Gastrocnemius medialis (tissue), 4 donors: ENCODE results near the gene UMODL1. TPM values are rescaled to one million over a fixed set of nuclear protein-coding genes. Genes with fewer than 3 reads are reported as not detected.

Source experiments
- ATAC-seq, 2 donors: fragments of 150-250 bp; one replicate each; pipeline ENCODE4 v1.9.1; 2016
- DNase-seq, 2 donors: peaks; one replicate each; pipeline ENCODE4 v3.0.0-alpha.2; 2019
- H3K27ac ChIP-seq, 4 donors: fragments of 200-600 bp; sonication (generic); 1 replicate in 1 of 4; 2 replicates in 3 of 4; pipeline ENCODE4 v1.5.1; 2016 to 2018; ENCODE audit warnings: mild to moderate bottlenecking in 2 of 4, moderate library complexity in 1 of 4
- H3K27me3 ChIP-seq, 3 donors: fragments of 200-600 bp; sonication (generic) in 2 of 3; 1 replicate in 1 of 3; 2 replicates in 2 of 3; pipeline versions ENCODE4 v1.5.1 to v1.6.0; 2016 to 2019; ENCODE audit warnings: mild to moderate bottlenecking in 1 of 3, moderate library complexity in 1 of 3
- H3K36me3 ChIP-seq, 2 donors: fragments of 200-600 bp; sonication (generic) in 1 of 2; one replicate each; pipeline ENCODE4 v1.5.1; 2017 to 2018
- H3K4me1 ChIP-seq, 2 donors: fragments of 200-600 bp; sonication (generic) in 1 of 2; one replicate each; pipeline ENCODE4 v1.5.1; 2016 to 2017; ENCODE audit warnings: mild to moderate bottlenecking in 2 of 2
- H3K4me3 ChIP-seq, 4 donors: fragments of 200-600 bp; sonication (generic) in 3 of 4; 1 replicate in 1 of 4; 2 replicates in 3 of 4; pipeline ENCODE4 v1.5.1; 2016 to 2019; ENCODE audit warnings: mild to moderate bottlenecking in 2 of 4
- H3K9me3 ChIP-seq, 3 donors: fragments of 200-600 bp; sonication (generic) in 2 of 3; 1 replicate in 1 of 3; 2 replicates in 2 of 3; pipeline ENCODE4 v1.5.1; 2016 to 2019
- CTCF ChIP-seq, 5 experiments: fragments of 450-650 bp in 3 of 5; fragments of 200-600 bp in 2 of 5; sonication (generic) in 2 of 5; IDR thresholded peaks in 4 of 5; conservative IDR thresholded peaks in 1 of 5; 1 replicate in 4 of 5; 2 replicates in 1 of 5; pipeline ENCODE4 v1.5.1; 2016 to 2019; ENCODE audit warnings: antibody characterized with exemption in 5 of 5, mild to moderate bottlenecking in 3 of 5, moderate library complexity in 3 of 5
- POLR2A ChIP-seq, 2 donors: fragments of 450-650 bp; IDR thresholded peaks; one replicate each; pipeline ENCODE4 v1.6.1; 2017; ENCODE audit warnings: antibody characterized with exemption in 2 of 2, mild to moderate bottlenecking in 2 of 2, moderate library complexity in 2 of 2
- in situ Hi-C, 4 donors: fragments of 200-750 bp; cut with MboI; loops; one replicate each; pipeline versions ENCODE4 v1.15.0 to v1.8.0; 2017; ENCODE audit warnings: low sequenced_read_pairs in 4 of 4
- intact Hi-C: fragments of 100-400 bp; cut with DNase I; formaldehyde crosslinking; loops from one replicate; pipeline ENCODE4 v1.15.1; 2023; ENCODE audit warnings: low total_unique reads
- total RNA-seq, 4 donors: library from RNA; depleted of rRNA; stranded (reverse); fragments of >200 nt; gene quantifications; one replicate each; pipeline versions ENCODE4 v1.1.0 to v1.2.3, GENCODE V29; 2016

The UMODL1 gene
- total RNA-seq, 4 donors from 2014 or later = 0.13 TPM; not detected in 3

- H3K4me1 ChIP-seq = peaks cover 0 to 8% of the 10 kb centered on the region in 2 donors
- no peak for TF ChIP-seq CTCF (IDR thresholded peaks at IDR 0.05 in 4 of 5, conservative IDR thresholded peaks at IDR 0.05 in 1 of 5)
- TF ChIP-seq POLR2A (IDR thresholded peaks at IDR 0.05) = no peak
- intact Hi-C loops = no loop called here
- no peak overlapping the region for H3K4me3 ChIP-seq
- DNase-seq = no peak
- H3K27me3 ChIP-seq = no peaks in the 10 kb centered on the region
- no peaks in the 10 kb centered on the region for H3K36me3 ChIP-seq
- no peaks in the 10 kb centered on the region for H3K9me3 ChIP-seq
- no peak for ATAC-seq
- in situ Hi-C loops = no loop called here
- peak overlapping the region in 3 of 4 donors; percentile 6 to 61 (median 56) for H3K27ac ChIP-seq
Observed at GRCh38 chr21:42038826-42039425, 32.2 kb upstream of the UMODL1 start.

DNA sequence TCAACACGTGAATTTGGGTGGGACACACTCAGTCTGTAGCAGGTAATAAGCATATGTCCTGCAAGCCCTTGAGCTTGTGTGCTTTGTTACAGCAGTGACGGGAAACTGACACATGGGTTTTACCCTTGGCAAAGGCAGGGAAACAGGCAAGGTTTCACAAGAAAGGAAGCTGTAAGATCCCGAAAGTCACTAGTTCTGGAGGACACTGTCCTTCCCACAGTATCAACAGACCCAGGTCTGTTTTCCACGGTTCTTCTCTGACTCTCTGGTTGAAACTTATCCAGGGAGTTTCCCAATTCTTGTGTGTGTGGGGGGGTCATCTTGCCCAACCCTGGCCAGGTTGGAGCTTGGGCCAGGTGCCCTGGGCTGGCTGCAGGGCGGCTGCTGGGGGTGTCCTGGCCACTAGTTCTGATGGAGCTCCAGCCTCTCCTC, 31.6 kb upstream of the UMODL1 start:
- peak overlapping the region in 3 of 4 donors; percentile 6 to 61 (median 56) for H3K27ac ChIP-seq
- H3K27me3 ChIP-seq = no peaks in the 10 kb centered on the region
- peak; percentile 69 to 88 for ATAC-seq
- in situ Hi-C loops = no loop called here
- no peaks in the 10 kb centered on the region for H3K36me3 ChIP-seq
- peak; percentile 9 to 37 for DNase-seq
- TF ChIP-seq POLR2A (IDR thresholded peaks at IDR 0.05) = no peak
- TF ChIP-seq CTCF (IDR thresholded peaks at IDR 0.05 in 4 of 5, conservative IDR thresholded peaks at IDR 0.05 in 1 of 5) = no peak
- H3K4me1 ChIP-seq = peaks cover 0 to 8% of the 10 kb centered on the region in 2 donors
- intact Hi-C loops = no loop called here
- no peak overlapping the region for H3K4me3 ChIP-seq
- H3K9me3 ChIP-seq = no peaks in the 10 kb centered on the region

- intact Hi-C loops (no loop called here), in situ Hi-C loops (no loop called here)
- Histone ChIP-seq H3K9me3 (no peaks in the 10 kb centered on the region), H3K27ac (peak overlapping the region in 2 of 4 donors; percentile 56 to 61), H3K36me3 (no peaks in the 10 kb centered on the region), H3K4me1 (peaks cover 0 to 8% of the 10 kb centered on the region in 2 donors), H3K27me3 (no peaks in the 10 kb centered on the region), H3K4me3 (no peak overlapping the region)
- ATAC-seq (peak in 1 of 2 donors; percentile 22), DNase-seq (no peak)
- TF ChIP-seq POLR2A (IDR thresholded peaks at IDR 0.05) = no peak
- no peak for TF ChIP-seq CTCF (IDR thresholded peaks at IDR 0.05 in 4 of 5, conservative IDR thresholded peaks at IDR 0.05 in 1 of 5)
Observed at GRCh38 chr21:42039911-42040351, 31.2 kb upstream of the UMODL1 start.

- Histone ChIP-seq H3K4me1 (peaks cover 0 to 8% of the 10 kb centered on the region in 2 donors), H3K27ac (peak overlapping the region in 1 of 4 donors; percentile 56), H3K9me3 (no peaks in the 10 kb centered on the region), H3K27me3 (no peaks in the 10 kb centered on the region), H3K36me3 (no peaks in the 10 kb centered on the region), H3K4me3 (no peak overlapping the region)
- DNase-seq (peak in 1 of 2 donors; percentile 30), ATAC-seq (peak; percentile 40 to 50)
- intact Hi-C loops (no loop called here), in situ Hi-C loops (no loop called here)
- TF ChIP-seq POLR2A (IDR thresholded peaks at IDR 0.05) = no peak
- no peak for TF ChIP-seq CTCF (IDR thresholded peaks at IDR 0.05 in 4 of 5, conservative IDR thresholded peaks at IDR 0.05 in 1 of 5)
Observed at GRCh38 chr21:42040411-42041180, 30.5 kb upstream of the UMODL1 start.
